ENCODE data around the gene WDR37. TPM values are rescaled to one million over a fixed set of nuclear protein-coding genes. Genes with fewer than 3 reads are reported as not detected.
"Not testable (repeated sequence)": the region's sequence is repeated elsewhere in the genome, so short reads cannot be mapped to it uniquely, and the experiment has no call there.

Gene WDR37
- polyA plus RNA-seq, 2 of the 4 experiments (the other 2 are of a cell fraction), result 5.9 to 7.1 TPM

GRCh38 chr10:1116696-1117280 is 60.6 kb downstream of the WDR37 start:
- FAIRE-seq, result no peak
- 86% methylated on average over 10 of the region's 10 CpGs for WGBS (ENCODE audit: missing lambda C conversion rate)
- TF ChIP-seq RCOR1 (IDR thresholded peaks at IDR 0.05; ENCODE audit: low read depth, low read length) (no peak), BHLHE40 (IDR thresholded peaks at IDR 0.05; ENCODE audit: low read depth, low read length) (no peak)
- no peak overlapping the region for H3K27ac ChIP-seq
- ChIA-PET POLR2A (no interaction called here), CTCF (interaction anchor here (1.1 kb wide), 1 partner anchor 9 kb away, joined by 3 read pairs; no protein-coding TSS in a partner anchor)
- H3K4me1 ChIP-seq, result no peaks in the 10 kb centered on the region
- DNase-seq (ENCODE audit: low read depth in 1 of 2, low spot score in 1 of 2), result no peak
- no peak overlapping the region for H3K4me3 ChIP-seq
- no peak overlapping the region for H3K4me2 ChIP-seq
- ATAC-seq, result no peak
- H3K9me3 ChIP-seq, result no peaks in the 10 kb centered on the region

GRCh38 chr10:1117651-1118050 is 61.5 kb downstream of the WDR37 start:
- Histone ChIP-seq H3K27ac (no peak overlapping the region), H3K4me3 (no peak overlapping the region), H3K4me1 (no peaks in the 10 kb centered on the region), H3K4me2 (no peak overlapping the region), H3K9me3 (no peaks in the 10 kb centered on the region)
- FAIRE-seq (no peak), DNase-seq (ENCODE audit: low read depth in 1 of 2, low spot score in 1 of 2) (no peak), ATAC-seq (no peak)
- CTCF ChIA-PET, result interaction anchor here (1.1 kb wide), 1 partner anchor 8 kb away, joined by 3 read pairs; no protein-coding TSS in a partner anchor
- WGBS (ENCODE audit: missing lambda C conversion rate), result 82% methylated on average over 13 of the region's 14 CpGs
- TF ChIP-seq ZNF302 (CRISPR knock-in tag; IDR thresholded peaks at IDR 0.05) (no peak), ESRRA (IDR thresholded peaks at IDR 0.05; ENCODE audit: borderline replicate concordance, low read length) (no peak), RNF2 (IDR thresholded peaks at IDR 0.05; ENCODE audit: borderline replicate concordance, low read depth) (no peak)
- TF ChIP-seq, protein P1, sequence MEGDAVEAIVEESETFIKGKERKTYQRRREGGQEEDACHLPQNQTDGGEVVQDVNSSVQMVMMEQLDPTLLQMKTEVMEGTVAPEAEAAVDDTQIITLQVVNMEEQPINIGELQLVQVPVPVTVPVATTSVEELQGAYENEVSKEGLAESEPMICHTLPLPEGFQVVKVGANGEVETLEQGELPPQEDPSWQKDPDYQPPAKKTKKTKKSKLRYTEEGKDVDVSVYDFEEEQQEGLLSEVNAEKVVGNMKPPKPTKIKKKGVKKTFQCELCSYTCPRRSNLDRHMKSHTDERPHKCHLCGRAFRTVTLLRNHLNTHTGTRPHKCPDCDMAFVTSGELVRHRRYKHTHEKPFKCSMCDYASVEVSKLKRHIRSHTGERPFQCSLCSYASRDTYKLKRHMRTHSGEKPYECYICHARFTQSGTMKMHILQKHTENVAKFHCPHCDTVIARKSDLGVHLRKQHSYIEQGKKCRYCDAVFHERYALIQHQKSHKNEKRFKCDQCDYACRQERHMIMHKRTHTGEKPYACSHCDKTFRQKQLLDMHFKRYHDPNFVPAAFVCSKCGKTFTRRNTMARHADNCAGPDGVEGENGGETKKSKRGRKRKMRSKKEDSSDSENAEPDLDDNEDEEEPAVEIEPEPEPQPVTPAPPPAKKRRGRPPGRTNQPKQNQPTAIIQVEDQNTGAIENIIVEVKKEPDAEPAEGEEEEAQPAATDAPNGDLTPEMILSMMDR (IDR thresholded peaks at IDR 0.05), result no peak
- POLR2A ChIA-PET, result no interaction called here

DNA sequence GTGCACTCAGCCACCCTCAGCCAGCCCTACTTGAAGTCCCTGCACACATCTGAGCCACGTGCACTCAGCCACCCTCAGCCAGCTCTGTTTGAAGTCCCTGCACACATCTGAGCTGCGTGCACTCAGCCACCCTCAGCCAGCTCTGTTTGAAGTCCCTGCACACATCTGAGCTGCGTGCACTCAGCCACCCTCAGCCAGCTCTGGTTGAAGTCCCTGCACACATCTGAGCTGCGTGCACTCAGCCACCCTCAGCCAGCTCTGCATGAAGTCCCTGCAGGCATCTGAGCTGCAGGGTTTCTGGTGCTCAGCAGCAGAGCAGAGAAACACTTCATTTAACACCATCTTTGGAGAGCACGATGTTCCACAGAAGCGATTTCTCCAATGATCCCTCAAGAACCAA is 62.1 kb downstream of the WDR37 start:
- ATAC-seq; FAIRE-seq; H3K4me2 ChIP-seq; H3K27ac ChIP-seq; H3K9me3 ChIP-seq; H3K4me3 ChIP-seq; POLR2A ChIA-PET; DNase-seq (ENCODE audit: low read depth in 1 of 2, low spot score in 1 of 2); H3K4me1 ChIP-seq: not testable (repeated sequence)
- CTCF ChIA-PET, result interaction anchor here (1.7 kb wide), 1 partner anchor 8 kb away, joined by 6 read pairs; no protein-coding TSS in a partner anchor
- WGBS (ENCODE audit: missing lambda C conversion rate), result 79% methylated on average over 3 of the region's 6 CpGs

DNA sequence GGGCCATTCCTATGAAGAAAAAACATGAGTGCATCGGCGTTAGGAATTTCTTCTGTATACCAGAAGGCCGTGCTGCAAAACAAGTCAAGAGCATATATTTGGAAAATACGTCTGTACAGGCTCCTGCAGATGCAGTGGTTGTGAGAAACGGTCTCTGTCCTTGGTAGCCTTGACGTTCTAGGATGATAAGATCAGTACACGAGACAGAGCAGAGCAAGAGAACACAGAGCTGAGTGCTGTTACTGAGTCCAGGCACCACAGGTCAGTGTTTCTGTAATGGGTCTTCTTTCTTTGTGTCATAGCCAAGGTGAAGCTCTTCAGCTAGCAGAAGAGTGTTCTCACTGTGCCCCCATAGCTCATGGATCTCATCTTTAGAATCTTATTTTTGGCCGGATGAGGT is 62.8 kb downstream of the WDR37 start:
- H3K4me1 ChIP-seq, result no peaks in the 10 kb centered on the region
- ChIA-PET CTCF (interaction anchor here (1.7 kb wide), 1 partner anchor 9 kb away, joined by 6 read pairs; no protein-coding TSS in a partner anchor), POLR2A (no interaction called here)
- ATAC-seq (no peak), FAIRE-seq (no peak), DNase-seq (ENCODE audit: low read depth in 1 of 2, low spot score in 1 of 2) (no peak)
- TF ChIP-seq HOXA7 (CRISPR knock-in tag; IDR thresholded peaks at IDR 0.05) (no peak), ZNF302 (CRISPR knock-in tag; IDR thresholded peaks at IDR 0.05) (no peak), JUN (IDR thresholded peaks at IDR 0.05) (no peak), GATA3 (IDR thresholded peaks at IDR 0.05; ENCODE audit: borderline replicate concordance) (no peak), HDAC2 (IDR thresholded peaks at IDR 0.05) (no peak), RAD21 (conservative IDR thresholded peaks at IDR 0.05 in 1 of 2, IDR thresholded peaks at IDR 0.05 in 1 of 2) (no peak)
- TF ChIP-seq, protein P2, sequence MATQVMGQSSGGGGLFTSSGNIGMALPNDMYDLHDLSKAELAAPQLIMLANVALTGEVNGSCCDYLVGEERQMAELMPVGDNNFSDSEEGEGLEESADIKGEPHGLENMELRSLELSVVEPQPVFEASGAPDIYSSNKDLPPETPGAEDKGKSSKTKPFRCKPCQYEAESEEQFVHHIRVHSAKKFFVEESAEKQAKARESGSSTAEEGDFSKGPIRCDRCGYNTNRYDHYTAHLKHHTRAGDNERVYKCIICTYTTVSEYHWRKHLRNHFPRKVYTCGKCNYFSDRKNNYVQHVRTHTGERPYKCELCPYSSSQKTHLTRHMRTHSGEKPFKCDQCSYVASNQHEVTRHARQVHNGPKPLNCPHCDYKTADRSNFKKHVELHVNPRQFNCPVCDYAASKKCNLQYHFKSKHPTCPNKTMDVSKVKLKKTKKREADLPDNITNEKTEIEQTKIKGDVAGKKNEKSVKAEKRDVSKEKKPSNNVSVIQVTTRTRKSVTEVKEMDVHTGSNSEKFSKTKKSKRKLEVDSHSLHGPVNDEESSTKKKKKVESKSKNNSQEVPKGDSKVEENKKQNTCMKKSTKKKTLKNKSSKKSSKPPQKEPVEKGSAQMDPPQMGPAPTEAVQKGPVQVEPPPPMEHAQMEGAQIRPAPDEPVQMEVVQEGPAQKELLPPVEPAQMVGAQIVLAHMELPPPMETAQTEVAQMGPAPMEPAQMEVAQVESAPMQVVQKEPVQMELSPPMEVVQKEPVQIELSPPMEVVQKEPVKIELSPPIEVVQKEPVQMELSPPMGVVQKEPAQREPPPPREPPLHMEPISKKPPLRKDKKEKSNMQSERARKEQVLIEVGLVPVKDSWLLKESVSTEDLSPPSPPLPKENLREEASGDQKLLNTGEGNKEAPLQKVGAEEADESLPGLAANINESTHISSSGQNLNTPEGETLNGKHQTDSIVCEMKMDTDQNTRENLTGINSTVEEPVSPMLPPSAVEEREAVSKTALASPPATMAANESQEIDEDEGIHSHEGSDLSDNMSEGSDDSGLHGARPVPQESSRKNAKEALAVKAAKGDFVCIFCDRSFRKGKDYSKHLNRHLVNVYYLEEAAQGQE (IDR thresholded peaks at IDR 0.05), result no peak
- no peak overlapping the region for H3K4me2 ChIP-seq
- no peak overlapping the region for H3K4me3 ChIP-seq
- WGBS (ENCODE audit: missing lambda C conversion rate), result 84% methylated on average over 8 of the region's 8 CpGs
- H3K27ac ChIP-seq, result no peak overlapping the region
- H3K9me3 ChIP-seq, result no peaks in the 10 kb centered on the region
